ENCODE results near the gene FASTKD3. TPM values are rescaled to one million over a fixed set of nuclear protein-coding genes. Genes with fewer than 3 reads are reported as not detected.

FASTKD3 gene
- total RNA-seq, 1 donor from 2014 or later = 8.1 TPM

DNA sequence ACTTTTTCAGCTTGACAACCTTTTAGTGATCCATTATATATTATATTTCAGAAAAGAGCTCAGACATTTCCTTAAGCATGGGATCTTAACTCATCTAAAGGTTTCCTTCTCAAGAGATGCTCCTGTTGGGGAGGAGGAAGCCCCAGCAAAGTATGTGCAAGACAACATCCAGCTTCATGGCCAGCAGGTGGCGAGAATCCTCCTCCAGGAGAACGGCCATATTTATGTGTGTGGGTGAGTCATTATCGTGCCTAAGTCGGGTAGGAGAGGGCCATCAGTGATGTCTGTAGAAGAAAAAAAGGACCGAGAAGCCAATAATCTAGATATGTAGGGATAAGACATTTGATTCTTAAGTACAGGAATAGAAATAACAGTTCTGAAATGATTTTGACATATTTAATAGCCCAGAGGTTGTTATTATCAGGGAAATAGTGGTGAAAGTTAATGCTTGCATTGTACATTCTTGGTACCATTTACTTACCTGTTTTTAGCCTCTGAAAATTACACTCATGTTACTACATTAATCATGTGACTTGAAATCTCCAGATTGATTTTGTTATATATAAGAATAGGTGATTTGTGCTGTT lies 28.3 kb upstream of the FASTKD3 start:
- no peaks in the 10 kb centered on the region for H3K27me3 Mint-ChIP-seq (ENCODE audit: low read depth, unreplicated experiment)
- Histone ChIP-seq H3K27ac (ENCODE audit: low read depth, low read length) (no peak overlapping the region), H3K27me3 (ENCODE audit: insufficient read depth, low read length) (no peaks in the 10 kb centered on the region), H2AFZ (ENCODE audit: low read depth, low read length) (no peak overlapping the region), H3K79me2 (ENCODE audit: insufficient read depth, low read length) (no peaks in the 10 kb centered on the region), H3K9ac (ENCODE audit: low read length) (no peak overlapping the region), H3K36me3 (ENCODE audit: insufficient read depth, low read length) (peaks cover 60% of the 10 kb centered on the region), H3K4me1 (ENCODE audit: insufficient read depth, low read length) (no peaks in the 10 kb centered on the region), H3K4me2 (ENCODE audit: low read length) (no peak overlapping the region), H3K4me3 (ENCODE audit: insufficient read depth, low read depth, low read length) (no peak overlapping the region), H4K20me1 (ENCODE audit: insufficient read depth, low read length) (no peaks in the 10 kb centered on the region), H3K9me3 (ENCODE audit: insufficient read depth, low read depth, low read length) (no peaks in the 10 kb centered on the region)
- H3K4me1 Mint-ChIP-seq (ENCODE audit: low read depth, unreplicated experiment) = no peaks in the 10 kb centered on the region
- H3K36me3 Mint-ChIP-seq (ENCODE audit: low read depth, unreplicated experiment) = peaks cover 20% of the 10 kb centered on the region
- H3K27ac Mint-ChIP-seq (ENCODE audit: unreplicated experiment) = no peak overlapping the region
- DNase-seq (ENCODE audit: low read depth) (peak; percentile 47), FAIRE-seq (no peak)
- TF ChIP-seq, protein P1, sequence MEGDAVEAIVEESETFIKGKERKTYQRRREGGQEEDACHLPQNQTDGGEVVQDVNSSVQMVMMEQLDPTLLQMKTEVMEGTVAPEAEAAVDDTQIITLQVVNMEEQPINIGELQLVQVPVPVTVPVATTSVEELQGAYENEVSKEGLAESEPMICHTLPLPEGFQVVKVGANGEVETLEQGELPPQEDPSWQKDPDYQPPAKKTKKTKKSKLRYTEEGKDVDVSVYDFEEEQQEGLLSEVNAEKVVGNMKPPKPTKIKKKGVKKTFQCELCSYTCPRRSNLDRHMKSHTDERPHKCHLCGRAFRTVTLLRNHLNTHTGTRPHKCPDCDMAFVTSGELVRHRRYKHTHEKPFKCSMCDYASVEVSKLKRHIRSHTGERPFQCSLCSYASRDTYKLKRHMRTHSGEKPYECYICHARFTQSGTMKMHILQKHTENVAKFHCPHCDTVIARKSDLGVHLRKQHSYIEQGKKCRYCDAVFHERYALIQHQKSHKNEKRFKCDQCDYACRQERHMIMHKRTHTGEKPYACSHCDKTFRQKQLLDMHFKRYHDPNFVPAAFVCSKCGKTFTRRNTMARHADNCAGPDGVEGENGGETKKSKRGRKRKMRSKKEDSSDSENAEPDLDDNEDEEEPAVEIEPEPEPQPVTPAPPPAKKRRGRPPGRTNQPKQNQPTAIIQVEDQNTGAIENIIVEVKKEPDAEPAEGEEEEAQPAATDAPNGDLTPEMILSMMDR (IDR thresholded peaks at IDR 0.05; ENCODE audit: insufficient read depth, low read depth, low read length) = peak; percentile 53
- no peak for TF ChIP-seq EZH2 (IDR thresholded peaks at IDR 0.05; ENCODE audit: insufficient read depth, low read length)
- no peak overlapping the region for H3K4me3 Mint-ChIP-seq (ENCODE audit: unreplicated experiment)
- no peaks in the 10 kb centered on the region for H3K9me3 Mint-ChIP-seq (ENCODE audit: unreplicated experiment)

DNA sequence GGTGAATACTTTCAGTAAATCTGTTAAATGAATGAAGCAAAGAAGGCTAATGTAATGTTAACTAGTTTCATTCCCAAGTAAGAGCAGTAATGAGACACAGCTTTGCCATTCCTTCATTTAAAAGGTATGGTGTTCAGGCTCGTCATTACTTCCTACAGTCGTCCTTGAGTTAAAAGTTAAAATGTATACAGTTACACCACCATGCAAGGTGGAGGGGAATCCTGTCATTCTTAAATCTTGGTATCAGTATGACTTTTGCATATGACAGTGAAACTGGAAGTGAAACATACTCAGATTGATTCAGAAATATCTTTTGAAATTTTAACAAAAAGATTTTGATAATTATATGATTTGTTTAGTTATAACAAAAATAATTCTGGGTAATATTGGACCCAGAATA lies 26.0 kb upstream of the FASTKD3 start:
- H3K4me2 ChIP-seq (ENCODE audit: low read length) = no peak overlapping the region
- no peak overlapping the region for H2AFZ ChIP-seq (ENCODE audit: low read depth, low read length)
- no peaks in the 10 kb centered on the region for H3K79me2 ChIP-seq (ENCODE audit: insufficient read depth, low read length)
- H3K4me1 ChIP-seq (ENCODE audit: insufficient read depth, low read length) = no peaks in the 10 kb centered on the region
- Mint-ChIP-seq H3K27me3 (ENCODE audit: low read depth, unreplicated experiment) (no peaks in the 10 kb centered on the region), H3K4me3 (ENCODE audit: unreplicated experiment) (no peak overlapping the region), H3K9me3 (ENCODE audit: unreplicated experiment) (no peaks in the 10 kb centered on the region), H3K4me1 (ENCODE audit: low read depth, unreplicated experiment) (no peaks in the 10 kb centered on the region), H3K27ac (ENCODE audit: unreplicated experiment) (no peak overlapping the region), H3K36me3 (ENCODE audit: low read depth, unreplicated experiment) (peaks cover 22% of the 10 kb centered on the region)
- TF ChIP-seq EZH2 (IDR thresholded peaks at IDR 0.05; ENCODE audit: insufficient read depth, low read length) = no peak
- TF ChIP-seq, protein P1 (IDR thresholded peaks at IDR 0.05; ENCODE audit: insufficient read depth, low read depth, low read length) = no peak
- no peak overlapping the region for H3K4me3 ChIP-seq (ENCODE audit: insufficient read depth, low read depth, low read length)
- FAIRE-seq = no peak
- H3K36me3 ChIP-seq (ENCODE audit: insufficient read depth, low read length) = peaks cover 60% of the 10 kb centered on the region
- H3K9me3 ChIP-seq (ENCODE audit: insufficient read depth, low read depth, low read length) = no peaks in the 10 kb centered on the region
- no peak overlapping the region for H3K27ac ChIP-seq (ENCODE audit: low read depth, low read length)
- H3K27me3 ChIP-seq (ENCODE audit: insufficient read depth, low read length) = no peaks in the 10 kb centered on the region
- no peak for DNase-seq (ENCODE audit: low read depth)
- H3K9ac ChIP-seq (ENCODE audit: low read length) = no peak overlapping the region
- no peaks in the 10 kb centered on the region for H4K20me1 ChIP-seq (ENCODE audit: insufficient read depth, low read length)

DNA sequence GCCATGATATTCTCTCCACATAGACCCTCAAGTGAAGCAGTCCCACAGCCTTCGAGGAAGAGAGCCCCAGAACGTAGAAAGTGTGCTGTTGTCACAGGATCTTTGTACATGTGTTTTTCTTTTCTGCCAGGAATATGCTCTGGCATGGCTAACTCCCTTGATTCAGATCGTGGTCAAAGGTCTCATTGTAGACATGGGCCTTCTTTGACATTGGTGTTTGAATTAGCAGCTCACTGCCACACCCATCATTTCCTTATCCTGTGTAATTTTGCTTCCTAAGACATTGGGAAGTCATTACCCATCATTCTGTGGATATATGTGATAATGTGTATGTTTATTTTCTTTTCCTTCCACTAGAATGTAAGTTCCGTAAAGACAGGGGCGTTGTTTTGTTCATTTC lies 25.6 kb upstream of the FASTKD3 start:
- H3K4me1 ChIP-seq (ENCODE audit: insufficient read depth, low read length) = no peaks in the 10 kb centered on the region
- no peaks in the 10 kb centered on the region for H3K9me3 ChIP-seq (ENCODE audit: insufficient read depth, low read depth, low read length)
- H3K27me3 ChIP-seq (ENCODE audit: insufficient read depth, low read length) = no peaks in the 10 kb centered on the region
- no peak overlapping the region for H2AFZ ChIP-seq (ENCODE audit: low read depth, low read length)
- Mint-ChIP-seq H3K27me3 (ENCODE audit: low read depth, unreplicated experiment) (no peaks in the 10 kb centered on the region), H3K9me3 (ENCODE audit: unreplicated experiment) (no peaks in the 10 kb centered on the region), H3K27ac (ENCODE audit: unreplicated experiment) (no peak overlapping the region), H3K4me3 (ENCODE audit: unreplicated experiment) (no peak overlapping the region), H3K36me3 (ENCODE audit: low read depth, unreplicated experiment) (peaks cover 19% of the 10 kb centered on the region), H3K4me1 (ENCODE audit: low read depth, unreplicated experiment) (no peaks in the 10 kb centered on the region)
- no peaks in the 10 kb centered on the region for H3K79me2 ChIP-seq (ENCODE audit: insufficient read depth, low read length)
- DNase-seq (ENCODE audit: low read depth) (no peak), FAIRE-seq (no peak)
- no peak for TF ChIP-seq EZH2 (IDR thresholded peaks at IDR 0.05; ENCODE audit: insufficient read depth, low read length)
- TF ChIP-seq, protein P1 (IDR thresholded peaks at IDR 0.05; ENCODE audit: insufficient read depth, low read depth, low read length) = no peak
- H3K4me2 ChIP-seq (ENCODE audit: low read length) = no peak overlapping the region
- no peak overlapping the region for H3K9ac ChIP-seq (ENCODE audit: low read length)
- H3K4me3 ChIP-seq (ENCODE audit: insufficient read depth, low read depth, low read length) = no peak overlapping the region
- peaks cover 64% of the 10 kb centered on the region for H3K36me3 ChIP-seq (ENCODE audit: insufficient read depth, low read length)
- H4K20me1 ChIP-seq (ENCODE audit: insufficient read depth, low read length) = no peaks in the 10 kb centered on the region
- H3K27ac ChIP-seq (ENCODE audit: low read depth, low read length) = no peak overlapping the region
